GM23248 (cell line): ENCODE results near the gene COL5A3. TPM values are rescaled to one million over a fixed set of nuclear protein-coding genes. Genes with fewer than 3 reads are reported as not detected.

Source experiments
- DNase-seq: peaks from one replicate; pipeline ENCODE4 v3.0.0-alpha.2; 2015
- H2AFZ ChIP-seq: fragments of 200-600 bp; sonication (generic); 2 replicates; pipeline ENCODE4 v1.6.1; 2016; ENCODE audit warnings: antibody characterized with exemption
- H3F3A ChIP-seq: fragments of 200-600 bp; sonication (generic); 2 replicates; pipeline ENCODE4 v1.6.1; 2016; ENCODE audit warnings: mild to moderate bottlenecking, antibody characterized with exemption, mixed run types; ENCODE audit not compliant: insufficient read depth
- H3K27ac ChIP-seq: fragments of 200-600 bp; sonication (generic); 2 replicates; pipeline ENCODE4 v1.5.1; 2016; ENCODE audit warnings: mild to moderate bottlenecking
- H3K27me3 ChIP-seq: fragments of 200-600 bp; sonication (generic); replicated peaks from 2 replicates; pipeline ENCODE4 v1.6.1; 2016; ENCODE audit warnings: mild to moderate bottlenecking; ENCODE audit not compliant: insufficient read depth
- H3K36me3 ChIP-seq: fragments of 200-600 bp; sonication (generic); 2 replicates; pipeline ENCODE4 v1.6.1; 2016; ENCODE audit warnings: low read depth, mild to moderate bottlenecking
- H3K4me1 ChIP-seq: fragments of 200-600 bp; sonication (generic); 2 replicates; pipeline ENCODE4 v1.6.1; 2016; ENCODE audit warnings: mild to moderate bottlenecking; ENCODE audit not compliant: insufficient read depth
- H3K4me2 ChIP-seq: fragments of 200-600 bp; sonication (generic); one replicate; pipeline ENCODE4 v1.6.1; 2016; ENCODE audit warnings: mild to moderate bottlenecking; ENCODE audit not compliant: unreplicated experiment
- H3K4me3 ChIP-seq: fragments of 200-600 bp; sonication (generic); 2 replicates; pipeline ENCODE4 v1.5.1; 2016; ENCODE audit warnings: mild to moderate bottlenecking
- H3K79me2 ChIP-seq: fragments of 200-600 bp; sonication (generic); 2 replicates; pipeline ENCODE4 v1.6.1; 2016; ENCODE audit warnings: mild to moderate bottlenecking; ENCODE audit not compliant: insufficient read depth
- H3K9ac ChIP-seq: fragments of 200-600 bp; sonication (generic); 2 replicates; pipeline ENCODE4 v1.6.1; 2016; ENCODE audit warnings: mild to moderate bottlenecking
- H3K9me2 ChIP-seq: fragments of 200-600 bp; sonication (generic); 2 replicates; pipeline ENCODE4 v1.6.1; 2016; ENCODE audit warnings: mixed run types, mild to moderate bottlenecking, moderate library complexity; ENCODE audit not compliant: insufficient read depth
- H3K9me3 ChIP-seq: fragments of 200-600 bp; sonication (generic); one replicate; pipeline ENCODE4 v1.6.1; 2017; ENCODE audit warnings: low read depth
- H4K20me1 ChIP-seq: fragments of 200-600 bp; sonication (generic); 2 replicates; pipeline ENCODE4 v1.6.0; 2016; ENCODE audit not compliant: insufficient read depth
- EZH2 ChIP-seq: fragments of 200-600 bp; sonication (generic); IDR thresholded peaks from 2 replicates; pipeline ENCODE4 v1.6.1; 2018; ENCODE audit warnings: antibody characterized with exemption, mild to moderate bottlenecking; ENCODE audit not compliant: insufficient read depth, poor library complexity, severe bottlenecking
- EZH2phosphoT487 ChIP-seq: fragments of 200-600 bp; sonication (generic); IDR thresholded peaks from 2 replicates; pipeline ENCODE4 v1.6.1; 2018; ENCODE audit warnings: antibody characterized with exemption, moderate library complexity, mild to moderate bottlenecking, low read depth; ENCODE audit not compliant: insufficient read depth
- WGBS, 2 experiments: methylation state at CpG; one replicate each; pipeline ENCODE4 v1.1.6; 2015 to 2017; ENCODE audit warnings: low lambda C conversion rate in 2 of 2, low coverage in 1 of 2; ENCODE audit errors: missing lambda C conversion rate in 2 of 2; 5-methylcytosine and 5-hydroxymethylcytosine counted together
- in situ Hi-C: fragments of 300-500 bp; cut with MboI; formaldehyde crosslinking; loops from 2 replicates; pipeline ENCODE4 v1.15.0; 2020
- polyA plus RNA-seq: library from polyadenylated mRNA; unstranded; fragments of >200 nt; fragmentation: Nextera tagmentation; extraction: Ambion mirVana; gene quantifications from 2 replicates; pipeline ENCODE4 v1.2.1, GENCODE V29; 2016
- total RNA-seq: library from RNA; depleted of rRNA; stranded (reverse); fragments of >200 nt; shearing (Covaris generic); gene quantifications from 2 replicates; pipeline ENCODE4 v1.2.3, GENCODE V29; 2014

The COL5A3 gene
- total and polyA plus RNA-seq, 2 experiments from 2014 or later: 4.2 to 22.8 TPM

DNA sequence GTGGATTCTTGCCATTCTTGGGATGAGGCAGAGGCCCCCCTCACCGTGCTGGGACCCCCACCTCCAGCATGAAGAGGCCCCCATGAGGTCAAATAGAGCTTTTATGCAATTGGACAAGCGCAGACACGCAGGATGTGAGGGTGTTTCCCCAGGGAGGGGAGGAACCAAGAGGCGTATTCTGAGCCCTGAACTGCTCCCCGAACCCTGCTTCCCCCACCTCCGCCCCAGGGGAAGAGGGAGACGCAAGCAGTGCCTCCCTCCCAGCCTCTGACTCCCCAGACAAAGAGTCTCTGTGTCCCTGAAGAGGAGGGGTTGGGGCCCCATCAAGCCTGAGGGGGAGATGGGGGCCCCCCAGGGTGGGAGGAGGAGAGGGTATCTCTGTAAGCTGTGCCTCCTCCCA is 1.7 kb upstream of the COL5A3 start:
- Histone ChIP-seq H3K4me2 (no peak overlapping the region), H3K9me3 (no peaks in the 10 kb centered on the region), H3K27ac (no peak overlapping the region), H3K36me3 (no peaks in the 10 kb centered on the region), H4K20me1 (no peaks in the 10 kb centered on the region), H3K79me2 (no peaks in the 10 kb centered on the region), H2AFZ (no peak overlapping the region), H3F3A (peaks cover 12% of the 10 kb centered on the region), H3K4me1 (peaks cover 19% of the 10 kb centered on the region), H3K9me2 (no peaks in the 10 kb centered on the region), H3K27me3 (no peaks in the 10 kb centered on the region), H3K9ac (no peak overlapping the region), H3K4me3 (no peak overlapping the region)
- DNase-seq: no peak
- TF ChIP-seq EZH2: no peak
- TF ChIP-seq EZH2phosphoT487: no peak
- WGBS, 2 experiments: 60 to 77% methylated on average over 1 to 6 of the region's 7 CpGs
- in situ Hi-C loops: no loop called here

GRCh38 chr19:10010939-10011338 is 635 bp upstream of the COL5A3 start:
- H3K9ac ChIP-seq: peak overlapping the region; percentile 89
- peaks cover 12% of the 10 kb centered on the region for H3F3A ChIP-seq
- H3K79me2 ChIP-seq: no peaks in the 10 kb centered on the region
- H2AFZ ChIP-seq: no peak overlapping the region
- H3K36me3 ChIP-seq: no peaks in the 10 kb centered on the region
- H3K27me3 ChIP-seq: no peaks in the 10 kb centered on the region
- peak overlapping the region; percentile 74; the same call in 1 of the 2 replicates for H3K4me3 ChIP-seq
- no peaks in the 10 kb centered on the region for H3K9me3 ChIP-seq
- H3K4me2 ChIP-seq: peak overlapping the region; percentile 76
- H3K4me1 ChIP-seq: peaks cover 26% of the 10 kb centered on the region
- H3K9me2 ChIP-seq: no peaks in the 10 kb centered on the region
- H4K20me1 ChIP-seq: no peaks in the 10 kb centered on the region
- no peak overlapping the region for H3K27ac ChIP-seq
- TF ChIP-seq EZH2: no peak
- no peak for TF ChIP-seq EZH2phosphoT487
- no peak for DNase-seq
- in situ Hi-C loops: no loop called here
- WGBS, 2 experiments: 59 to 61% methylated on average over 9 of the region's 9 CpGs

- H3K9ac ChIP-seq: peak overlapping the region; percentile 89
Observed at GRCh38 chr19:10009714-10010224, 535 bp downstream of the COL5A3 start.

DNA sequence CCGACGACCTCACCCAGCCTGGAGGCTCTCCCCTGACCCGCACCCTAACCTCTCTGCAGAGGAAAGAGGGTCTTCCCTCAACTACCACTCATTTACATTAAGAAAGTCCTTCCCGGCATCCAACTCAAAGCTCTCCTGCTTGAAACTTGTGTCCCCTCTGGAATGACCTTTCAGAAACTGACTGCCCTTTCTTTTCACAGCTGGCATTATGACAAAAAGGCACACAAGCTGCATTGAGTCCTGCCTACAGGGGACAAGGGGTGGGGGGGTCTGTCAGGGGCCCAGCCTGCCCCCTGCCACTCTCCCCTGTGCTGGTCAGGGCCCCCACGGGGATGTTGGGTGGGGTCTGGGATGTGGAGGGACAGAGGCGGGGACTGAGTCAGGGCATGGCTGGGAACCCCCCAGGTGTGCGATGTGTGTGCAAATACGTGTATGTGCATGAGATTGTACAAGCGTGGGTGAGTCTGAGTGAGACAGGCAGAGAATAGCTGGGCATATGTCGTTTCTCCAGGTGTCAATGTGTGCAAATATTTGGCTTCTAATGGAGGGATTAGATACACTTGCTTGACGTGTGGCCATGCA is 2.0 kb downstream of the COL5A3 start:
- no peak for DNase-seq
- H3K9ac ChIP-seq: peak overlapping the region; percentile 89
- in situ Hi-C loops: no loop called here

More at GRCh38 chr19:10009714-10010224, 535 bp downstream of the COL5A3 start:
- Histone ChIP-seq H3K9me3 (no peaks in the 10 kb centered on the region), H3K36me3 (no peaks in the 10 kb centered on the region), H3K4me2 (peak overlapping the region; percentile 76), H2AFZ (no peak overlapping the region), H3K27ac (peak overlapping the region; percentile 79), H3K27me3 (no peaks in the 10 kb centered on the region), H3K79me2 (no peaks in the 10 kb centered on the region), H3K4me3 (peak overlapping the region; percentile 74), H3F3A (peaks cover 12% of the 10 kb centered on the region), H4K20me1 (no peaks in the 10 kb centered on the region), H3K9me2 (no peaks in the 10 kb centered on the region), H3K4me1 (peaks cover 27% of the 10 kb centered on the region)
- in situ Hi-C loops: no loop called here
- TF ChIP-seq EZH2 (no peak), EZH2phosphoT487 (no peak)
- DNase-seq: no peak
- WGBS, 2 experiments: 0 to 1% methylated on average over 14 to 22 of the region's 22 CpGs

More for the DNA sequence above, 2.0 kb downstream of the COL5A3 start:
- H3K4me2 ChIP-seq: peak overlapping the region; percentile 52
- H3K9me3 ChIP-seq: no peaks in the 10 kb centered on the region
- no peaks in the 10 kb centered on the region for H3K9me2 ChIP-seq
- H3K36me3 ChIP-seq: no peaks in the 10 kb centered on the region
- peak overlapping the region; percentile 74 for H3K4me3 ChIP-seq
- 41 to 42% methylated on average over 10 to 11 of the region's 11 CpGs for WGBS, 2 experiments
- H3F3A ChIP-seq: peaks cover 12% of the 10 kb centered on the region
- no peaks in the 10 kb centered on the region for H3K79me2 ChIP-seq
- H4K20me1 ChIP-seq: no peaks in the 10 kb centered on the region
- no peak for TF ChIP-seq EZH2phosphoT487
- no peak for TF ChIP-seq EZH2
- H3K27ac ChIP-seq: peak overlapping the region; percentile 79
- peaks cover 27% of the 10 kb centered on the region for H3K4me1 ChIP-seq
- H2AFZ ChIP-seq: no peak overlapping the region
- no peaks in the 10 kb centered on the region for H3K27me3 ChIP-seq
